Sciatic nerve (tissue), 2 donors: Measurements from ENCODE around the gene UNC5C. TPM values are rescaled to one million over a fixed set of nuclear protein-coding genes. Genes with fewer than 3 reads are reported as not detected.
A peak's percentile ranks its signal among the peaks of the same experiment; 100 is the strongest.

Experiments used
- ATAC-seq: fragments of 200-7000 bp; cut with Tn5 transposase; one replicate; pipeline ENCODE4 v1.9.1; 2020; ENCODE audit warnings: mild to moderate bottlenecking, moderate library complexity
- DNase-seq: peaks from one replicate; pipeline ENCODE4 v3.0.0-alpha.2; 2020; ENCODE audit warnings: low spot score
- intact Hi-C: fragments of 100-400 bp; cut with DNase I; formaldehyde crosslinking; loops from one replicate; pipeline ENCODE4 v1.14.2; 2022
- total RNA-seq: library from RNA; stranded (reverse); fragmentation: NEBNext Ultra II Directional; extraction: Animal tissue kit (Norgen Biotek cat#: 25700); gene quantifications from one replicate; pipeline ENCODE4 v1.2.1, GENCODE V29; 2021
- donor health status: DM: no; HTN: no; CAD: no.
- donor health status: DM: no; HTN: no; CAD: no.

The UNC5C gene
- total RNA-seq, 1 donor from 2014 or later = 4.5 TPM

DNA sequence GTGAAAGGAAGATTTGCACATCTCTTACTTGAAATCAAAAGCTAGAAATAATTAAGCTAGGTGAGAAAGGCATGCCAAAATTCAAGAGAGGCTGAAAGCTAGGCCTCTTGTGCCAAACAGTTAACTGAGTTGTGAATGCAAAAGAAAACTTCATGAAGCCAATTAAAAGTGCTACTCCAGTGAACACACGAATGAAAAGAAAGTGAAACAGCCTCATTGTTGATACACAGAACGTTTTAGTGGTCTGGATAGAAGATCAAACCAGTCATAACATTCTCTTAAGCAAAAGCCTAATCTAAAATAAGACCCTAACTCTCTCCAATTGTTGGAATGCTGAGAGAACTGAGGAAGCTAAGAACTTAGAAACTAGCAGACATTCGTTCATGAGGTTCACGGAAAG is 122.3 kb downstream of the UNC5C start:
- ATAC-seq = no peak
- no peak for DNase-seq
- intact Hi-C loops = no loop called here

DNA sequence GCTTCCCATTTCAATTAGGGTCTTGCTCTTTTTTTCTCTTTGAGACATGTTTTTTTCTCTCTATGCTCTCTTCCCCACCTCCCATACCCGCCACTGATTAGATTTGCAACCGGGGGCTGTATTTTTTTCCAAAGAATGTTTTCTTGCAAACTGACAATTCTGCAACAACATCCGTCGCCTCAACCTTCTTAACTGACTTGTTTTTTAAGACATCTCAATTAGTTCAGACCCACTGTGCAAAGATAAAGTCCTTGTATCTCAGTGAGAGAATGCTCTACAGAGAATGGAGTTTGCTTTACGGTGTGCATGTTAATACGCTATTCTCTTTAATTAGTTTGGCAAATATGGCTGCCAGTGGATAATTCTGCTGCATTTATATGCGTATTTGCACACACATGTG is 126.3 kb downstream of the UNC5C start:
- ATAC-seq = no peak
- intact Hi-C loops = no loop called here
- DNase-seq = no peak

DNA sequence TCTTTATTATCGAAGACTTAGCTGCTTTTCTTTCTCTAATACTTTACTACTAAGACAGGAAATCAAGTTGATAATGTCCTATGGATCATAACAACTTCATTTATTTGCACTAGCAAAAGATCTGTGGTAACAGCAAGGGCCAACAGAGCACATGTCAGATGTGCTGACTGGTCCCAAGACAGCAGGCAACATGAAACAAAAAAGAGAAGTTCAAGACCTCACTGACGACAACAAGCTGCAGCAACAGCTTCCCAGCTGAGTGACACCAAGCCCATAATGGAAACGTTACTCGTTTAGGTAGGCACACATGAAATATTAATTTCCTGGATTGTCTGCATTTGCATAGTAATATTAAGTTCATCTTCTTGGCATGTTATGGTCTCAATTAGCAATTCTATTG is 126.9 kb downstream of the UNC5C start:
- intact Hi-C loops = no loop called here
- no peak for ATAC-seq
- DNase-seq = no peak

DNA sequence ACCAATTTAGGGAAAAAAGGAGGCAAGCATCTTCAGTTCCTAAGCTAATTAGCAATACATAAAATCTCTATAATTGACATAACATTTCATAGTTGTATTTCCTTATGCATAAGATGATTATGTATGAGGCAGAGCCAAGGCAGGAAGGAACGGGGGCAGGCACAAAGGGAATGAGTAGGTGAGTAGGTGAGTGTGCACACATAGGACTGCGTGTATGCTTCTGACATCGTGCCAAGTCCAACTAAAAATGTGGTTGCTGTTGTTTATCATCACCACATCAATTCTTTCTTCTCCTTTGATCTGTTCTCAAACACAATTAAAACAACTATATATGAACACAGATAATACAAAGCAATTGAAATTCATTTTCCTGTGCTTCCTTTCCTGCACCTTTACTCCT is 131.2 kb downstream of the UNC5C start:
- no peak for DNase-seq
- intact Hi-C loops = no loop called here
- no peak for ATAC-seq

DNA sequence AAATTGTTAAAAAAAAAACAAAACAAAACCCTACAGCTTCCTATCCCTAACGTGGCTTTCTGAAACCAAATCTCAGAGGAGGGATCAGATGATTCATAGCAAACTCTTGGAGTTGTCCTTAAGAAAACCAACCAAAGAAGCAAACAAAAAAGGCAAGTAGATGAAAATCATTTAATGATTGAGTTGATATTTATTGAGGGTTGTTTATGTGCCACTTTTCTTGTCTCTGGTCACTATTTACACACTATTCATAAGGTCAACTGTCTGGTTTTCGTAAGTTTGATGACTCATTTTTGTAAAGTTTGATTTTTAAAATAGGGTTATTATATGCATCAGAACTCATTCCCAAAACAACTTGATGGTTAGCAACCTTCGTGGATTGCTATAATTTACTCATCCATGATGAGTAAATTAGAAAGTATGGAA is 133.4 kb downstream of the UNC5C start:
- no peak for ATAC-seq

DNA sequence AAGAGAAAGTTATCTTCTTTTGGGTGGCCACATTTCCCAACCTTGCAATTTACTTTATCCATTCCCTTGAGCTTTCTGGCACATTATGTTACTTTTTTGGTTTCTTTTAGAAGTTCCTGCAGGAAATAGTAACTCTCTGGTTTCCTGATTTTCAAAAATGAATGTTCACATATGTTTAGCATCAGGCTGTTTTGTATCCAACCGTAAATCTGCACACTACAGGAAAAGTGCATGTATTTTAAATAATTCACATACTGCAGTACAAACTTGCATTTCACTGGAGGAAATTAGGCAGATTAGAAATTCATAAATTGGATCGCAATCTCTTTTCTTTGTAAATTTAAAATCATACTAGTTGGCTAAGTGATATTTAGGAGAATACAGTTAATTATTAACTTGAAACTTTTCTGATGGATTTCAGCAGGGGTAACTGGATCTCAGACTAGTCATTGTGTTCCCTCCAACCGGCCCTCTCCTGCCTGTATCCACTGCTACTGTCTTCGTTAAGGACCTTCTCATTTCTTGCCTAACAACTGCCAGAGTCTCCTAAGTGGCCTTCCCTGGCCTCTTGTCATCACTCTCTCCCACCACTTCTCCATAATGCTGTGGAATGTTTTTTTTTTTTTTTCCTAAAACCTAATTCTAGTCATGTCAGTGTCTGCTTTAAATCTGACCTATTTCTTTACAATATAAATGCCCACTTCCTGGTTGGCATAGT is 137.2 kb downstream of the UNC5C start:
- DNase-seq = no peak
- intact Hi-C loops = no loop called here
- ATAC-seq = peak; percentile 33

More for the DNA sequence above, 133.4 kb downstream of the UNC5C start:
- intact Hi-C loops = no loop called here
- no peak for DNase-seq

DNA sequence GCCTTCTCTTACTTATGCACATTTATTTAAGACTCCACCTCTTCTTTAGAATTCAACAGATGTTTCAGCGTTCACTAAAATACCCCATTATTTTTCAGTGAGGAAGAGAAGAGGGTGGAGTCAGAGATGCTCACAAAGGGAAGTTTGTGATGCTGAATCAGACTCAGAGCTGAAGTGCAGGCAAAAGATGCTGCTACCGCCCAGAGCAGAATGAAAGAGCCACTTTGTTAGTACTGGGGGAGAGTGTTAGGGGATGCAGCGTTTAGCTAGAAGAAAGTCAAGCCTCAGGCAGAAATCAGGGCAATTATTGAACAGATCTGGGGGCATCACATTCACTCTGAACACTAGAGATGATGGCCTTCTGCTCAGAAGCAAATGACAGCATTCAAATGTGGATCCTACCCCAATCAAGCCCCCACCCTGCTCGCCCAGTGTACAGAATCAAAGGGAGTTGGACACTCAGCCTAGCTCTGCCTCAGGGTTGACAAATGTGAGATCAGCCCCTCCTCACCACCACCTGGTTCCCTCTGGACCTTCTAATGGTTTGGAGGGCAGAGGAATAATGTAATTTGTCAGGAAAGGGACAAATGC is 138.3 kb downstream of the UNC5C start:
- intact Hi-C loops = no loop called here
- ATAC-seq (peak; percentile 50), DNase-seq (no peak)

DNA sequence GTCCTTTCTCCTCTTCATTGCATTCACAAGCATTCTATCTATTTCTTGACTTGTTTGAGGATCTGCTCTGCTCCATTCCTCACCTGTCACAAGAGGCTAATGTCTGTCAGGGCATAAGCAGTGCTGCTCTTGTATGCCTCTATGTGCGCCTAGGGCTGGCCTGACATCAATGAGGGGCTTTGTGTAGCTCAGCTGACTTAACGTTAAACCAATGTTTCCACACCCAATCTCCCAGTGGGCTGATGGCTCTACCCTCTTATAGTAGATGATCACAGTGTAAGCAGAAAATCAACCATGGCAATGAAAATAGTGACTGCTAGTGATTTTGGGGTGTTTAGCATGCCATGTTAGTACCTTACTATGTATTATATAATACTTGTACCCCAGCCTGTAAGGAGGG is 139.0 kb downstream of the UNC5C start:
- no peak for DNase-seq
- intact Hi-C loops = no loop called here
- ATAC-seq = no peak

DNA sequence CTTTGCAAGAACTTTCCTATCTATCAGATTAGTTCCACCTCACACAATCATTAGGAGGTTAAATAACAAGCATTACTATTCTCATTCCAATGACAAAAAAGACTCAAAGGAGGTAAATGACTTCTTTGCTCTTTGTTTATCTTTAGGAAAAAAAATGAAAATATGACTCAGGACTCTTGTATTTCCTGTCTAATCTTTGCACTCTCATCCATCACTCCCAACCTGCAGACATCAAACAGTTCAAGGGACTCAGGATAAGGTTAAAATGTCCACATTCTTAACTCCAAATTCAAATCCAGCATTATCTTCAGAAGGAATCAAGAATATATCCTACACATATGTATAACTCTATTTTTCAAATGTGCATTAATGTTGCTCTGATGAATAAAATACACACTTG is 139.6 kb downstream of the UNC5C start:
- no peak for ATAC-seq
- no peak for DNase-seq
- intact Hi-C loops = no loop called here

DNA sequence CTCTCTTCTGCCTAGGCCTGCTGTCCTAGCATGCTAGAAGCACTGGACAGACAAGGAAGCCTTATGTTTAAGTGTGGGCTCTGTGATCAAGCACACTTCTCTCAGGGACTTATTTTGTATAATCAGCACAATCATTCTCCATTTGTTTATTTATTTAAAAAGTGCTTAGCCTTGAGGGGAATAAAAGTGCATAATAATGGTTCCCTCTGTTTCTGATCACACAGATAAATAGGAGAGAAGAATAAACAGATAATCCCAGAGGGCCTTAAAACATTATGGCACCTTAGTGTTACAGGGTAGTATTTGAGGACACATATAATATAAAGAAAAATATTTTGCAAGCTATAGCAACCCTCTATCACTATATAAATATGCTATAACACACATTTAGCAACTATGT is 146.5 kb downstream of the UNC5C start:
- intact Hi-C loops = no loop called here
- DNase-seq (no peak), ATAC-seq (no peak)

DNA sequence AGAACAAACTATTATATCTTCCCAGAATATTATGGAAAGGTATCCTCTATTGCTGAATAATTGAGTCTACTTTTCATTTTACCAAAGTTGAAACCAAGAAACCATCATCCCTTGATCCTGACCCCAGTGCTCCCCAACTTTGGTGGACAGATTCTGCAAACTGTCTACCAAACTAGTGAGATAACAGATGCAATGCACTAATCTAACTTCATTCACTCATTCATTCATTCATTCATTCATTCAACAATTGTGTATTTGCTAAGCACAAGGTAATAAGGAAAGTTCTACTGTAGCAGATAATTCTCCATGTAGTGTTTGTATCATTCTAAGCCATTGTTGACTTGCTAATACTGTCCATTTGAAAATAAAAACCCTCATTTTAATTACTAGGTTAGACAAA is 150.6 kb downstream of the UNC5C start:
- ATAC-seq (no peak), DNase-seq (no peak)
- intact Hi-C loops = no loop called here

DNA sequence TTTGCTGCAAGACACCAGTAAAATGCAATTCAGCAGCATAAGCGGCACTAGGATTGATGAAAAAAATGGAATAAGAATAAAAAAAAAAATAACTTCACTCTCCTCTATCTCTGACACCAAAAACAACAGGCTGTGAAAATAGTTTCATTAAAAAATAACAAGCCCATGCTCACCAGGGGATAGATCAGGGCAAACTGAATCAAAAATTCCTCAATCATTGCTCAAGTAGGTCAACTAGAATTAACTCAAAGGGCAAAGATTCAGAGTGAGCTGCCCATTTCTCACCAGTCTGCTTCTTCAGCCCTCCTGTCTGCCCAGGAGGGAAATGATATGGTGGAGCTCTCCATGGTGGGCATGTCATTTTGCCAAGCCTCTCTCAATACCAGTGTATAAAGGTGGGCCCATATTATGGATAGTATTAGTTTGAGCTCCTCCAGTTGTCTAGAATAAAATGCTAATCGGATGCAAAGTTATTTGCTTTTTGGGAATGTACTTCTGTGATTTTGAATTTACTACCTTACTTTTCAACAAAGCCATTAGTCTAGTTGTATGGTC is 153.9 kb downstream of the UNC5C start:
- DNase-seq = no peak
- peak; percentile 51 for ATAC-seq
- intact Hi-C loops = no loop called here

DNA sequence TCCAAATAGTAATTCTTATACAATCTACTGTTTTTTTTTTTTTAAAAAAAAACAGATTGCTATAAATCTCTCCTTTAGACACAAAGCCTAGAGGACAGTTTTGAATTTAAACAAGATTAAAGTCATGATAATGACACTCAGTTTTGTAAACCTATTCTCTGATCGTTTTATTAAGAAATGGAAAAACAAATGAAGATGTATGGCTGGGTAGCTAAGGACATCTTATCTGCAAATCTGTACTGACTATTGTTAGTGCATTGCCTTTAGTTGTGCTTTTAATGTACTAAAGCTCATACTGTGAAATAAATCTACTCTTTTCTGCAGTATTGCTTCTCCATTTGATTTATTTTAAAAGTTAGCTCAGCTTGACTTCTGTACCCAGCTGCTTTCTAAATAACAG is 155.0 kb downstream of the UNC5C start:
- intact Hi-C loops = no loop called here
- DNase-seq (no peak), ATAC-seq (no peak)

DNA sequence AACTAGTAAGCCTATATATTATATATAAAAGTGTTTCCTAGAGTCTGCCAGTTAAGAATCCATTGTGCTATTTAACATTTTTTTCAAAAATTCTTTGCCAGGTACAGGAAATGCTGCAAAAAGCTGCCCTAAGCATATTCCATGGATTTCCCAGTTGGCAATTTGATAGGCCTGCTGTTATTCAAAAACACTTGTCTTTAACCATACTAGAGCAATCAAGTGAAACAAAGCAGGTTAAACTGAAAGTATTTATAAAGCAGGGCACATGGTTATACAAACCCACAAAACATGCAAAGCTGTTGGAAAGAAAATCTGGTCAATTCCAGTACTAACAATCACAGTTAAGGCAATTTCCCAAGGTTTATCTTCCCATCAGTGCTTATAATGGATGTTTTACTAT is 159.9 kb downstream of the UNC5C start:
- no peak for ATAC-seq

DNA sequence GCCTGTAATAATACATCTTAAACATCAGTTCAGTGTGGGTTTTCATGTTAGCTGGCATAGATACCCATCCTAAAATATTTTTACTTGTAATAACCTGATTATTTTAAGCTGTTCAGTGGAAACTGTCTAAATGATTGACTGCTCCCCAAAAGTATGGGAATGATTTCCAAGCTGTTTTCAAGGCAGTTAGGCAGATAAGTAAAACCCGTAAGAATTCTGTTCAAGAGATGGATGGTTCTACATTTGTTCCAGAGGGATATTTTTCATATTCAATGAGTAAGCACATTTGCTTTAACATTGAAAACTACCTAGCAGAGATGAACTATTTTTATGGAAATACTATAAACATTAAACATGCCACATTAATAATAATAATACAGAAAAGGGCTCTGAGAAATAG is 161.1 kb downstream of the UNC5C start:
- intact Hi-C loops = no loop called here
- DNase-seq (no peak), ATAC-seq (no peak)

More for the DNA sequence above, 159.9 kb downstream of the UNC5C start:
- intact Hi-C loops = no loop called here
- DNase-seq = no peak

DNA sequence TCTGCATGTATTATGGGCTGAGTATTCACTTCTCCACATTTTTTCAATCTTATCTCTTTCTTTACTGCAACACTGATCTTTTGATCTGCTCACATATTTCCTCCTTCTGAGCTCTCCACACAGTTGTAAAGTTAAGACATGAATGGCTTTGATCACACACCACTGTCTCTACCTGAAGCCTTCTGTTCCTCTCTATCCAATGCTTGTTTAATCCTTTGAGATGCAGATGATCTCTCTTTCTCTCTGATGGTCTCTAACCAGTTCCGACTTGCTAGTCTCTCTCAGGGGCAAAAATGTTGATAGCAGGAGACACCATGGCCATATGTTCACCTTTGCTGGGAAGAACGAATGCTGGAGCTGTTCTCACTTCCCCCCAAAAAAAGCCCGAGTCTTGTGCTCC is 162.4 kb downstream of the UNC5C start:
- ATAC-seq (no peak), DNase-seq (no peak)
- intact Hi-C loops = no loop called here

DNA sequence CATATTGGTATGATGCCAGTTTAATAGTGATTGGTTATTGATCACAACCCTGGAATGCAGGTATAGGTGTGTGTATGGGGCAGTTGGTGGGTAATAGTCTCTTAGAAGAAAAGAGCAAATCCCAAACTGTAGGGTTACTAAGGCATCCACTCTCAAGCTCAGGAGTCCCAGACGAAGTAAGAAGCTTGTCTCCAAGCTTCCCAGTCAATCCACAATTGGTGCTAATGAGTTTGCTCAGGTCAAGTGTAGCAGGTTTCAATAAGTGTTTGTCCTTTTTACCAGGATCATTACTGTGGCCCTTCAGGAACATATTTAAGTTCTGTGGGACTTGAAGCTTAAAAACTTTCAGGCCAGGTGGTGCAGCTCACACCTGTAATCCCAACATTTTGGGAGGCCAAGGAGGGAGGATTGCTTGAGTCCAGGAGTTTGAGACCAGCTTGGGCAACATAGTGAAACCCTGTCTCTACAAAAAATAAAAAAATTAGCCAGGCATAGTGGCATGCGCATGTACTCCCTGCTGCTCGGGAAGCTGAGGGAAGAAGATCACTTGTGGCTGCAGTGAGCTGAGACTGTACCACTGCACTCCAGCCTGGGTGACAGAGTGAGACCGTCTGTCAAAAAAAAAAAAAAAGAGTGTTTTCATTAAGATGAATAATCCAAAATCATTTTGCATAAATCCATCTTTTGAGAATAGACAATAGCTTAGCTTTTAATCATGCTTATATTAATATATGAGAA is 166.8 kb downstream of the UNC5C start:
- no peak for DNase-seq
- intact Hi-C loops = no loop called here
- no peak for ATAC-seq

DNA sequence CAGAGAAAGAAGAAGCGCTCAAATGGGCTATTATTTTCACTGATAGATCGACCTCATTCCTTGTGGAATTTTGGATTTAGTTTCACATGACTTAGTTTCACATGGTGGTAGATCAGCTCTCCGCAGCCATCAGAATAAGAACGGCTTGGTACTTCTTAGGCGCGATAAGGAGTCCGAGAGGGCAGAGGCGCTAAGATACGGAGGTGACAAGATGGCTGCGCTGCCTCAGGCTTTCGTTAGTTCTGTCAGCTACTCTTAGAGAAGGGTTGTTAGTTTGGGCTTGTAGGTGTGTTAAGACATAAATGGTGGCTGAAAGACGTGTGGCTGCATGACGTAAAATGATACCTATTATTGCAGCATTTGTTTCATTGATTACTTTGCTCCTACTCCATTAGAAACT is 169.1 kb downstream of the UNC5C start:
- intact Hi-C loops = no loop called here
- ATAC-seq (no peak), DNase-seq (no peak)

DNA sequence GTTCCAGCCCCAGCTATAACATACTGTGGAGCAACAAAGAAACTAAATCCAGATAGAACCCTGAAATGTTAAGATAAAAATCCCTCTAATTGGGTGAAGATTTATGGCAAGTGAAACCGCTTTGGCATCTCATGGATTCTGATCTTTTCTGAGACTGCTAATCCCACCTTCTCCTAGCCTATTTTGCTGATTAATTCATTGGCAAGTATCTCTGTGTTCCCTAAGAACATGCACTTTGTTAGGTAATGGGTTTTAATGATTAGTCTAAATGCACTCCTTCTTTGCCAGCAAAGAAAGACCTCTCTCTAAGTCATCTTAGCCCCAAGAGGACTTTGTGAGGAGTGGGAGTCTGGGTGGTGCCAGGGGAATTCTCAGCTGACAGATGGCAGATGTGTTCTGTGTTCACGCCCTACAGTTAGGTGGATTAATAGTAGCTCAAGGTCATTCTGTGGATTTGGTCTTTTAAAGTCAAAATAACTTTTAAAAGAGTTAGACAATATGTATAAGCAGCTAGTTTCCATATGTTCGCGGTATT is 171.3 kb downstream of the UNC5C start:
- intact Hi-C loops = no loop called here
- ATAC-seq (no peak), DNase-seq (no peak)
